HepG2 (cell line): ENCODE measurements around the gene MEF2A.

Experiments
- EZH2 ChIP-seq: conservative IDR thresholded peaks from 2 replicates; pipeline ENCODE4 v1.6.1; 2012; ENCODE audit warnings: mild to moderate bottlenecking, low read depth, low read length, moderate library complexity
- JUND ChIP-seq: sonication (generic); formaldehyde crosslinking; IDR thresholded peaks from 2 replicates; pipeline ENCODE4 v1.8.0; 2022; ENCODE audit warnings: mild to moderate bottlenecking, missing genetic modification reagents
- ZNF3 ChIP-seq: IDR thresholded peaks from 2 replicates; pipeline ENCODE4 v1.7.0; 2017; ENCODE audit warnings: inconsistent platforms
- TF ChIP-seq, protein P1 (sequence below): sonication (generic); formaldehyde crosslinking; IDR thresholded peaks from 2 replicates; pipeline ENCODE4 v1.5.0; 2020; ENCODE audit warnings: mild to moderate bottlenecking, missing genetic modification reagents, moderate library complexity
- TF ChIP-seq, protein P2 (sequence below): sonication (generic); formaldehyde crosslinking; IDR thresholded peaks from 2 replicates; pipeline ENCODE4 v1.5.0; 2020; ENCODE audit warnings: mild to moderate bottlenecking, missing genetic modification reagents

DNA sequence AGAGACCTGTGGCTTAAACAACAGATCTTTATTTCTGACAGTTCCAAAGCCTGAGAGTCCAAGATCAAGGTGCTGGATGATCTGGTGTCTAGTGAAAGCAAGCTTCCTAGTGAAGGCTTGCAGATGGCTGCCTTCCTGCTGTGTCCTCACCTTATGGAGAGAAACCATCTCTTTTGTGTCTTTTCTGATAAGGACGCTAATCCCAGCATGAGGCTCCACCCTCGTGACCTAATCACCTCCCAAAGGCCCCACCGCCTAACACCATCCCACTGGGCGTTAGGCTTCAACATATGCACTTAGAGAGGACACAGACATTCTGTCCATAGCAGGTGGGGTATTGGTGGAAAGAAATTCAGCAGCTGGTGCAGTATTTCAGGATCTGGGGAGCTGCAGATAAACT lies 187.3 kb downstream of the MEF2A start:
- TF ChIP-seq, protein P1, sequence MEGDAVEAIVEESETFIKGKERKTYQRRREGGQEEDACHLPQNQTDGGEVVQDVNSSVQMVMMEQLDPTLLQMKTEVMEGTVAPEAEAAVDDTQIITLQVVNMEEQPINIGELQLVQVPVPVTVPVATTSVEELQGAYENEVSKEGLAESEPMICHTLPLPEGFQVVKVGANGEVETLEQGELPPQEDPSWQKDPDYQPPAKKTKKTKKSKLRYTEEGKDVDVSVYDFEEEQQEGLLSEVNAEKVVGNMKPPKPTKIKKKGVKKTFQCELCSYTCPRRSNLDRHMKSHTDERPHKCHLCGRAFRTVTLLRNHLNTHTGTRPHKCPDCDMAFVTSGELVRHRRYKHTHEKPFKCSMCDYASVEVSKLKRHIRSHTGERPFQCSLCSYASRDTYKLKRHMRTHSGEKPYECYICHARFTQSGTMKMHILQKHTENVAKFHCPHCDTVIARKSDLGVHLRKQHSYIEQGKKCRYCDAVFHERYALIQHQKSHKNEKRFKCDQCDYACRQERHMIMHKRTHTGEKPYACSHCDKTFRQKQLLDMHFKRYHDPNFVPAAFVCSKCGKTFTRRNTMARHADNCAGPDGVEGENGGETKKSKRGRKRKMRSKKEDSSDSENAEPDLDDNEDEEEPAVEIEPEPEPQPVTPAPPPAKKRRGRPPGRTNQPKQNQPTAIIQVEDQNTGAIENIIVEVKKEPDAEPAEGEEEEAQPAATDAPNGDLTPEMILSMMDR (CRISPR knock-in tag) = no peak
- TF ChIP-seq ZNF3 (CRISPR knock-in tag) (no peak), EZH2 (no peak), JUND (no peak)
- TF ChIP-seq, protein P2, sequence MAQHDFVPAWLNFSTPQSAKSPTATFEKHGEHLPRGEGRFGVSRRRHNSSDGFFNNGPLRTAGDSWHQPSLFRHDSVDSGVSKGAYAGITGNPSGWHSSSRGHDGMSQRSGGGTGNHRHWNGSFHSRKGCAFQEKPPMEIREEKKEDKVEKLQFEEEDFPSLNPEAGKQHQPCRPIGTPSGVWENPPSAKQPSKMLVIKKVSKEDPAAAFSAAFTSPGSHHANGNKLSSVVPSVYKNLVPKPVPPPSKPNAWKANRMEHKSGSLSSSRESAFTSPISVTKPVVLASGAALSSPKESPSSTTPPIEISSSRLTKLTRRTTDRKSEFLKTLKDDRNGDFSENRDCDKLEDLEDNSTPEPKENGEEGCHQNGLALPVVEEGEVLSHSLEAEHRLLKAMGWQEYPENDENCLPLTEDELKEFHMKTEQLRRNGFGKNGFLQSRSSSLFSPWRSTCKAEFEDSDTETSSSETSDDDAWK = no peak
